Ectodermal cell (in vitro differentiated cells): ENCODE measurements around the gene TRAPPC11.

Experiments used
- H3K27ac ChIP-seq: 2 replicates; pipeline ENCODE4 v1.7.0; 2013; ENCODE audit warnings: mild to moderate bottlenecking, low read depth, low read length; ENCODE audit not compliant: insufficient read depth, poor library complexity, severe bottlenecking
- H3K27me3 ChIP-seq: 2 replicates; pipeline ENCODE4 v1.7.0; 2013; ENCODE audit warnings: mild to moderate bottlenecking, low read length; ENCODE audit not compliant: insufficient read depth, control insufficient read depth, poor library complexity, severe bottlenecking
- H3K36me3 ChIP-seq: one replicate; pipeline ENCODE4 v1.7.0; 2013; ENCODE audit warnings: low read length; ENCODE audit not compliant: control insufficient read depth, insufficient read depth
- H3K4me1 ChIP-seq: one replicate; pipeline ENCODE4 v1.7.0; 2013; ENCODE audit warnings: low read length; ENCODE audit not compliant: control insufficient read depth, insufficient read depth
- H3K4me3 ChIP-seq: 2 replicates; pipeline ENCODE4 v1.7.0; 2013; ENCODE audit warnings: low read depth, low read length, control low read depth; ENCODE audit not compliant: insufficient read depth
- H3K9me3 ChIP-seq: 2 replicates; pipeline ENCODE4 v1.7.0; 2013; ENCODE audit warnings: mild to moderate bottlenecking, low read length, moderate library complexity; ENCODE audit not compliant: control insufficient read depth
- WGBS, 2 experiments: methylation state at CpG; one replicate each; pipeline ENCODE4 v1.1.7; 2013; ENCODE audit warnings: missing lambda C conversion rate in 2 of 2; 5-methylcytosine and 5-hydroxymethylcytosine counted together

Gene TRAPPC11

GRCh38 chr4:183751106-183751505 lies 92.0 kb downstream of the TRAPPC11 start:
- H3K27ac ChIP-seq = no peak overlapping the region
- H3K4me1 ChIP-seq = no peaks in the 10 kb centered on the region
- H3K4me3 ChIP-seq = no peak overlapping the region
- H3K9me3 ChIP-seq = peaks cover 2% of the 10 kb centered on the region
- H3K27me3 ChIP-seq = no peaks in the 10 kb centered on the region
- 90 to 98% methylated on average over 3 to 4 of the region's 4 CpGs for WGBS, 2 experiments
- no peaks in the 10 kb centered on the region for H3K36me3 ChIP-seq

- no peaks in the 10 kb centered on the region for H3K4me1 ChIP-seq
- H3K9me3 ChIP-seq = no peaks in the 10 kb centered on the region
- no peak overlapping the region for H3K4me3 ChIP-seq
- H3K27me3 ChIP-seq = no peaks in the 10 kb centered on the region
- no peaks in the 10 kb centered on the region for H3K36me3 ChIP-seq
- 91 to 96% methylated on average over 2 of the region's 2 CpGs for WGBS, 2 experiments
- H3K27ac ChIP-seq = no peak overlapping the region
Observed at GRCh38 chr4:183755596-183755995, 96.5 kb downstream of the TRAPPC11 start.

GRCh38 chr4:183757060-183757459 lies 98.0 kb downstream of the TRAPPC11 start:
- Histone ChIP-seq H3K36me3 (no peaks in the 10 kb centered on the region), H3K27me3 (no peaks in the 10 kb centered on the region), H3K27ac (no peak overlapping the region), H3K4me1 (no peaks in the 10 kb centered on the region), H3K9me3 (no peaks in the 10 kb centered on the region), H3K4me3 (no peak overlapping the region)
- WGBS, 2 experiments = 93 to 95% methylated on average over 10 of the region's 10 CpGs

GRCh38 chr4:183758061-183758757 lies 99.1 kb downstream of the TRAPPC11 start:
- H3K27me3 ChIP-seq = no peaks in the 10 kb centered on the region
- H3K9me3 ChIP-seq = no peaks in the 10 kb centered on the region
- H3K27ac ChIP-seq = no peak overlapping the region
- WGBS, 2 experiments = 83 to 84% methylated on average over 29 of the region's 29 CpGs
- H3K36me3 ChIP-seq = no peaks in the 10 kb centered on the region
- H3K4me3 ChIP-seq = no peak overlapping the region
- H3K4me1 ChIP-seq = no peaks in the 10 kb centered on the region

- WGBS, 2 experiments = 92 to 93% methylated on average over 20 to 21 of the region's 21 CpGs
- Histone ChIP-seq H3K4me1 (no peaks in the 10 kb centered on the region), H3K36me3 (no peaks in the 10 kb centered on the region), H3K27me3 (no peaks in the 10 kb centered on the region), H3K4me3 (no peak overlapping the region), H3K9me3 (no peaks in the 10 kb centered on the region), H3K27ac (no peak overlapping the region)
Observed at GRCh38 chr4:183758758-183759447, 99.8 kb downstream of the TRAPPC11 start.

GRCh38 chr4:183760326-183760725 lies 101.2 kb downstream of the TRAPPC11 start:
- no peak overlapping the region for H3K27ac ChIP-seq
- no peaks in the 10 kb centered on the region for H3K27me3 ChIP-seq
- no peaks in the 10 kb centered on the region for H3K9me3 ChIP-seq
- no peaks in the 10 kb centered on the region for H3K4me1 ChIP-seq
- WGBS, 2 experiments = 100% methylated on average over 1 of the region's 1 CpG
- no peaks in the 10 kb centered on the region for H3K36me3 ChIP-seq
- H3K4me3 ChIP-seq = no peak overlapping the region
